Glutamatergic neuron (in vitro differentiated cells): ENCODE measurements around the gene VAC14. TPM values are rescaled to one million over a fixed set of nuclear protein-coding genes. Genes with fewer than 3 reads are reported as not detected.

ENCODE experiments used
- DNase-seq: peaks from one replicate; pipeline ENCODE4 v3.0.0; 2022
- H3K27ac Mint-ChIP-seq: one replicate; pipeline ENCODE4 v1.8.0; 2020; ENCODE audit warnings: mild to moderate bottlenecking, mixed read lengths, inconsistent platforms; ENCODE audit not compliant: unreplicated experiment
- H3K27me3 Mint-ChIP-seq: one replicate; pipeline ENCODE4 v1.8.0; 2020; ENCODE audit warnings: mild to moderate bottlenecking, moderate library complexity, mixed read lengths, inconsistent platforms; ENCODE audit not compliant: unreplicated experiment
- H3K36me3 Mint-ChIP-seq: one replicate; pipeline ENCODE4 v1.8.0; 2020; ENCODE audit warnings: mild to moderate bottlenecking, mixed read lengths, inconsistent platforms; ENCODE audit not compliant: unreplicated experiment
- H3K4me1 Mint-ChIP-seq: one replicate; pipeline ENCODE4 v1.8.0; 2020; ENCODE audit warnings: mild to moderate bottlenecking, low read depth, mixed read lengths, inconsistent platforms; ENCODE audit not compliant: unreplicated experiment
- H3K4me3 Mint-ChIP-seq: one replicate; pipeline ENCODE4 v1.8.0; 2020; ENCODE audit warnings: mild to moderate bottlenecking, mixed read lengths, inconsistent platforms; ENCODE audit not compliant: unreplicated experiment
- H3K9me3 Mint-ChIP-seq: one replicate; pipeline ENCODE4 v1.8.0; 2020; ENCODE audit warnings: mild to moderate bottlenecking, moderate library complexity, mixed read lengths, inconsistent platforms; ENCODE audit not compliant: unreplicated experiment
- total RNA-seq: library from RNA; stranded (reverse); fragmentation: NEBNext Ultra II Directional; extraction: Animal tissue kit (Norgen Biotek cat#: 25700); gene quantifications from one replicate; pipeline ENCODE4 v1.2.1, GENCODE V29; 2021; ENCODE audit not compliant: unreplicated experiment
- TF ChIP-seq, protein P1 (sequence below): fragments of 200-600 bp; sonication (generic); IDR thresholded peaks from one replicate; pipeline ENCODE4 v1.5.0; 2021; ENCODE audit not compliant: partially characterized antibody, unreplicated experiment

VAC14 gene
- total RNA-seq, 1 donor from 2014 or later: 50.2 TPM

DNA sequence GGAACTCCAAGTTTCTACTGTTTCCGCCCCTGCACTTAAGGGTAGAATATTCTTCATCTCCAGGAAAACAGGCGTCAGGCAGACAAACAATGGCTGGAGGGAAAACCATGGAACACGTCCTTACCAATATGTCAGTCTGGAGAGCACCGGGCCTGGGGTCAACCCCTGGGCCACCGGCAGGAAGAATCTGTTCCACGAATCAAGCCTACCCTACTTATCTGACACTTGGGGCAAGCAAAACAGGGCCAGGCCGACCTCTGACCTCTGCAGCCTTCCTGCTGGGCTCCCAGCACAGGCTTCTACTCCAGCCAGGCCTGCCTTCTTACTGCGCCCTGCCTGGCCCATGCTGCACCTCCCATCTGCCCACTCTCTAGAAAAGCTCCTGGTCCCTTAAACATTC lies 10.1 kb downstream of the VAC14 start:
- Mint-ChIP-seq H3K4me1 (no peaks in the 10 kb centered on the region), H3K4me3 (no peak overlapping the region), H3K36me3 (no peaks in the 10 kb centered on the region), H3K27me3 (peaks cover 2% of the 10 kb centered on the region), H3K9me3 (peaks cover 4% of the 10 kb centered on the region), H3K27ac (no peak overlapping the region)
- DNase-seq: no peak
- TF ChIP-seq, protein P1, sequence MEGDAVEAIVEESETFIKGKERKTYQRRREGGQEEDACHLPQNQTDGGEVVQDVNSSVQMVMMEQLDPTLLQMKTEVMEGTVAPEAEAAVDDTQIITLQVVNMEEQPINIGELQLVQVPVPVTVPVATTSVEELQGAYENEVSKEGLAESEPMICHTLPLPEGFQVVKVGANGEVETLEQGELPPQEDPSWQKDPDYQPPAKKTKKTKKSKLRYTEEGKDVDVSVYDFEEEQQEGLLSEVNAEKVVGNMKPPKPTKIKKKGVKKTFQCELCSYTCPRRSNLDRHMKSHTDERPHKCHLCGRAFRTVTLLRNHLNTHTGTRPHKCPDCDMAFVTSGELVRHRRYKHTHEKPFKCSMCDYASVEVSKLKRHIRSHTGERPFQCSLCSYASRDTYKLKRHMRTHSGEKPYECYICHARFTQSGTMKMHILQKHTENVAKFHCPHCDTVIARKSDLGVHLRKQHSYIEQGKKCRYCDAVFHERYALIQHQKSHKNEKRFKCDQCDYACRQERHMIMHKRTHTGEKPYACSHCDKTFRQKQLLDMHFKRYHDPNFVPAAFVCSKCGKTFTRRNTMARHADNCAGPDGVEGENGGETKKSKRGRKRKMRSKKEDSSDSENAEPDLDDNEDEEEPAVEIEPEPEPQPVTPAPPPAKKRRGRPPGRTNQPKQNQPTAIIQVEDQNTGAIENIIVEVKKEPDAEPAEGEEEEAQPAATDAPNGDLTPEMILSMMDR: no peak

DNA sequence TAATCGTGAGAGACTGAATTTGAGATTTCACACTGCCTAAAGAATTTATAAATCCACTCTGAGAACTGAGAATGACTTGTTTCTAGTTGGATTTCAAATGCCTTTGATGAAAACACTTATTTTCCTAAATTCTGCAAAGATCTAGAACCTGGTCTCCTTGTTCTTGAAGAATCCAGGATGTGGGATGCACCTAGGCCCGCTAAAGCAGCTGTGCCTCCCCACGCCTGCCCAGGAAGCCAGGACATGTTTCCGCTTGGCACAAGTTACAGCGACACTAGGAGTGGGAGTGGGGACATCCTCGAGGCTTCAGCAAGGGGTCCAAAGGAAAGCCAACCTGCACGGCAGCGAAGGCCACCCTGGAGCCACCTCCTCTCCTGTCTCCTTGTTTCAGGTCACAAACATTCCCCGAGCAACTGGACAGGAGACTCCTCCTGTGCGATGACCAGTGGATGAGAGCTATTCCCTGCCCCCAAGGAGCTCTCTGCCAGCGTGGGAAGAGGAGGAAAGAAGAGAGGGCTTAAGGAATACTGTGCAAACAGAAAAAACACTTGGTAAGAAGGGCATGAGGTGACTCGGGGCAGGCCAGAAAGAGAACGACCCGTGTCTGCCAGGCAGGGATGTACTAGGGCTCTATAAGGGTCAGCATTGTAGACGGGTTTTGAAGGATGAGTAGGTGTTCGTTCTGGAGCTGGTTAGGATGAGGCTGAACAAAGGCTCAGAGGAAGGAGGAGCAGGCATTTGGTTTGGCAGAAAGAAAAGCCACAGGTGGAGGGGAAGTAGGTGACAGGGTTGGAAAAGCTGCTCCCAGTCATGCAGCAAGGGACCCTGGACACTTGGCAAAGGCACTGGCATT lies 11.1 kb downstream of the VAC14 start:
- no peak overlapping the region for H3K4me3 Mint-ChIP-seq
- no peak for DNase-seq
- peaks cover 2% of the 10 kb centered on the region for H3K27me3 Mint-ChIP-seq
- no peaks in the 10 kb centered on the region for H3K36me3 Mint-ChIP-seq
- no peaks in the 10 kb centered on the region for H3K4me1 Mint-ChIP-seq
- TF ChIP-seq, protein P1: no peak
- no peak overlapping the region for H3K27ac Mint-ChIP-seq
- H3K9me3 Mint-ChIP-seq: peaks cover 4% of the 10 kb centered on the region

GRCh38 chr16:70788668-70789594 lies 12.0 kb downstream of the VAC14 start:
- TF ChIP-seq, protein P1: no peak
- Mint-ChIP-seq H3K9me3 (peaks cover 5% of the 10 kb centered on the region), H3K27me3 (peaks cover 2% of the 10 kb centered on the region), H3K4me3 (no peak overlapping the region), H3K27ac (no peak overlapping the region), H3K36me3 (peaks cover 5% of the 10 kb centered on the region), H3K4me1 (no peaks in the 10 kb centered on the region)
- DNase-seq: no peak

DNA sequence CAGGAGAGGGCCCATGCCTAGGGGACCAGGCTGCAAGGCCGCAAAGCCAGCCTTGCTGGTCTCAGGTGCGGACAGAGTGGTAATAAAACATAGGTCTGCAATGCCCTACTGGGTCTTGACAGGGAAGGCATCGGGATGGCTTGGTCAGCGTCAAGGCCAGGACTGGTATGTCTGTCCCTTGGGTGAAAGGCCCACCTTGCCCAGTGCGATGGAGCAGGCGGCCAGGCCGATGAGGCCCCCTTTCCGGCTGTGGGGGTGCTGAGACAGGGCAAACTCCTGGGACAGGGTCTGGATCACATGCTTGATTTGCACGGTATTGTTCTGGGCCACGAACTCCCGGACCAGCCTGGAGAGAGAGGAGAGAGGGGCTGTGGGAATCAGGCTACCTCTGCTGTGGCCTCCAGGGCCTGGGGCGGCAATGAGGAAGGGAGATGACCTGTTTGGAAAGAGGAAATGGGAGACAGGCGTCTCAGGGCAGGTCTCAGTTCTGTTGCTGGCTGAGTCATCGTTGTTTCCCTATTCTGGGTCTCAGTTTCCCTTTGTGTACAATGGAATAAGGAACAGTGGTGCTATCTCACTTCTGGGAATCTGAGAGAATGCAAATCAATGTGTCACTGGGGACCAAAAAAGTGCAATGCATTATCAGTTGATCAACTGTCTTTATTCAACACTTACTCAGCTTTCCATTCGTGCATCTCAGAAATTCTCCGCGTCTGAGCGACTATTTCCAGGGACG lies 14.8 kb downstream of the VAC14 start:
- Mint-ChIP-seq H3K4me1 (no peaks in the 10 kb centered on the region), H3K27ac (no peak overlapping the region), H3K4me3 (no peak overlapping the region), H3K9me3 (peaks cover 5% of the 10 kb centered on the region), H3K36me3 (peaks cover 10% of the 10 kb centered on the region), H3K27me3 (no peaks in the 10 kb centered on the region)
- no peak for DNase-seq
- TF ChIP-seq, protein P1: no peak
